DMS153 treated with DMSO at 0.1 percent for 48 hours (cell line): Measurements from ENCODE around the gene MANSC1.
"Not testable (repeated sequence)": the region's sequence is repeated elsewhere in the genome, so short reads cannot be mapped to it uniquely, and the experiment has no call there.

Experiments used
- DNase-seq: peaks from one replicate; lab custom pipeline; 2025; ENCODE audit not compliant: unreplicated experiment; lab: John Stamatoyannopoulos, UW

Gene MANSC1

GRCh38 chr12:12365931-12366431, 15.9 kb upstream of the MANSC1 start:
- no peak for DNase-seq

- DNase-seq: no peak
Measured at GRCh38 chr12:12365446-12365802, 15.4 kb upstream of the MANSC1 start.

GRCh38 chr12:12364787-12365445, 14.9 kb upstream of the MANSC1 start:
- DNase-seq: no peak

GRCh38 chr12:12358528-12358927, 8.5 kb upstream of the MANSC1 start:
- no peak for DNase-seq

- peak; percentile 73 for DNase-seq
Measured at GRCh38 chr12:12357719-12358461, 7.8 kb upstream of the MANSC1 start.

GRCh38 chr12:12356896-12357718, 7.1 kb upstream of the MANSC1 start, which contains the start of gene BORCS5:
Gene BORCS5, plus strand, starts transcription at chr12:12357078. Its CDS starts 374 bp downstream, at chr12:12357452.
- peak; percentile 94 for DNase-seq

GRCh38 chr12:12356467-12356895, 6.4 kb upstream of the MANSC1 start:
- DNase-seq: no peak

GRCh38 chr12:12353807-12354206, 3.8 kb upstream of the MANSC1 start:
- DNase-seq: no peak

- DNase-seq: no peak
Measured at GRCh38 chr12:12353276-12353675, 3.2 kb upstream of the MANSC1 start.

GRCh38 chr12:12351468-12352185, 1.6 kb upstream of the MANSC1 start:
- not testable (repeated sequence) for DNase-seq

- DNase-seq: no peak
Measured at GRCh38 chr12:12350868-12351463, 924 bp upstream of the MANSC1 start.

GRCh38 chr12:12338527-12339168, 11.4 kb downstream of the MANSC1 start:
- DNase-seq: no peak

- no peak for DNase-seq
Measured at GRCh38 chr12:12336511-12336910, 13.5 kb downstream of the MANSC1 start.

- DNase-seq: no peak
Measured at GRCh38 chr12:12336049-12336411, 14.0 kb downstream of the MANSC1 start.

GRCh38 chr12:12334367-12335040, 15.5 kb downstream of the MANSC1 start:
- DNase-seq: peak; percentile 71

- DNase-seq: peak; percentile 94
Measured at GRCh38 chr12:12333407-12334366, 16.4 kb downstream of the MANSC1 start.

GRCh38 chr12:12331896-12332295, 18.1 kb downstream of the MANSC1 start:
- no peak for DNase-seq

GRCh38 chr12:12331244-12331771, 18.7 kb downstream of the MANSC1 start:
- no peak for DNase-seq
